GM12874 (cell line): ENCODE data around the gene TSPAN2.

Experiments
- TF ChIP-seq, protein P1 (sequence below): IDR thresholded peaks from 2 replicates; pipeline ENCODE4 v1.5.1; 2011; ENCODE audit warnings: low read depth, mild to moderate bottlenecking, control low read depth, low read length, moderate library complexity; ENCODE audit not compliant: insufficient read depth

TSPAN2 gene

DNA sequence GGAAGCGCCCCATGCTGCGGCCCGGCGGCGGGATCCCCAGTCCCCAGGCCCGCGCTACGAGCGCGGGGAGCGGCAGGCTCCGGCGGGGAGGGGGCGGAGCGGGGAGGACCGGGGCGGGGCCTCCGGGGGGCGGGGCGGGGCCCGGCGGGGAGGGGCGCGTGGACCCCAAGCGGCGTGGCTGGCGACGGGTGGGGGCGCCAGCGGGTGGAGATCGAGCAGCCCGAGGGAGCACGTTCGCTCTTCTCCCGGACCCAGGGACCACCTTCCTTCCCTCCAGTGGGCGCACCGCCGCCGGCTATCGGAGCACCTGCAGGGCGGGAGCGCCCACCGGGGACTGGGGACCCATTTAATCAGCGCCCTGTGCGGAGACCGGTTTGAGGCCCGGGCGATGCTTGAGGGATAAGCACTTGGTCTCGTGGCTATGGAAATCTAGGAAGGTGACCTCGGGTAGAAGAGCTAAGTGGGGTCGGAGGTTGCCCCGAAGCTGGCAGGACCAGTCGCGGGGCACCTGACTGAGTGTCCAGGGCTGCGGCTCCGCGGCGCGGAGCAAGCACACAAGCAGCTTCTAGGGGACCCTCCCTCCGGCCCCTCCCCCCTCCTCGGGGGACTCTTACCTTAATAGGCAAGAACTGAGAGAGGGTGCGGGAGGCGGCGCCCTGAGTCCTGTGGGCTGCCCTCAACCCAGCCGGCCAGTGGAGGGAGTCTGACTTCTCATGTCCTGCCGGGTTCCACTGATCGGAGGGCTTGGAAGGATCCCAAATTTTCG is at the start of gene TSPAN2:
TSS of gene TSPAN2 (minus strand) at position 84 of the 766 bp plus-strand sequence. CDS start at position 13, 71 bp downstream.
- TF ChIP-seq, protein P1, sequence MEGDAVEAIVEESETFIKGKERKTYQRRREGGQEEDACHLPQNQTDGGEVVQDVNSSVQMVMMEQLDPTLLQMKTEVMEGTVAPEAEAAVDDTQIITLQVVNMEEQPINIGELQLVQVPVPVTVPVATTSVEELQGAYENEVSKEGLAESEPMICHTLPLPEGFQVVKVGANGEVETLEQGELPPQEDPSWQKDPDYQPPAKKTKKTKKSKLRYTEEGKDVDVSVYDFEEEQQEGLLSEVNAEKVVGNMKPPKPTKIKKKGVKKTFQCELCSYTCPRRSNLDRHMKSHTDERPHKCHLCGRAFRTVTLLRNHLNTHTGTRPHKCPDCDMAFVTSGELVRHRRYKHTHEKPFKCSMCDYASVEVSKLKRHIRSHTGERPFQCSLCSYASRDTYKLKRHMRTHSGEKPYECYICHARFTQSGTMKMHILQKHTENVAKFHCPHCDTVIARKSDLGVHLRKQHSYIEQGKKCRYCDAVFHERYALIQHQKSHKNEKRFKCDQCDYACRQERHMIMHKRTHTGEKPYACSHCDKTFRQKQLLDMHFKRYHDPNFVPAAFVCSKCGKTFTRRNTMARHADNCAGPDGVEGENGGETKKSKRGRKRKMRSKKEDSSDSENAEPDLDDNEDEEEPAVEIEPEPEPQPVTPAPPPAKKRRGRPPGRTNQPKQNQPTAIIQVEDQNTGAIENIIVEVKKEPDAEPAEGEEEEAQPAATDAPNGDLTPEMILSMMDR: no peak

DNA sequence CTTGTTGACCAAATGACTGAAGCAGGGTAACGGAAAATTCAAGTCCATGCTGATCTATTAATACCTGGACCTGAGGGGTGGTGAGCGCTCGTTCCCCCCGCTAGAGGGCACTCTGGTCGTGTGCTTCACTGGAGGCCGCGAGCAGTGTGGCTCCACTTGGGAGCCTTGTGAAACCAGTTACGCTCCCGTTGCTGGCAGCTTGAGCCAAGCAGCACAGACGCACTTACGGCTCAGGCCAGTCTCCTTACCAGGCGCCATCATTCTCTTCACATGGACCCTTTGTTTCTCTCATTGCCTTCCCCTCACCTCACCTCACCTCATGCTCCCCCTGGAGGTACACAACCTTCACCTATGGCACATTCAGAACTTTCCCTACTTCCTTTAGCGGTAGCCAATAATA is 49.7 kb upstream of the TSPAN2 start:
- TF ChIP-seq, protein P1: peak; percentile 86

DNA sequence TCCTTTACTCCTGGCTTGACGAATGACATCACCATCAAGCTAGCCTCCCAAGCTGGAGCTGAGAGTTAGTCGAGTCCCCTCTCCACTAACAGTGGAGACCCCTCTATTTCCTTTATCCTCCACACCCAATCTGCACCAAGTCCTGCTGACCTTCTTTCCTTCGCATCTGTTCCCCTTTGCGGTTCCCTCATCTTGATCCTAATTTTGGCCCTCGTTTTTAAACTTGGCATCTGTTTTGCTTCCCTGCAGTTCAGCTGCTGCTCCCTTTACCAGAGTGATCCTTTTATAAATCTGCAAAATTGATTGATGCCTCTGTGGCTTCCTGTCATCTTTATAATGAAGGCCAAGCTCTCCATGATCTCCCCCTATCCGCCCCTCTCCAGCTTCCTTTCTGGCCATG is 49.0 kb upstream of the TSPAN2 start:
- TF ChIP-seq, protein P1: no peak

DNA sequence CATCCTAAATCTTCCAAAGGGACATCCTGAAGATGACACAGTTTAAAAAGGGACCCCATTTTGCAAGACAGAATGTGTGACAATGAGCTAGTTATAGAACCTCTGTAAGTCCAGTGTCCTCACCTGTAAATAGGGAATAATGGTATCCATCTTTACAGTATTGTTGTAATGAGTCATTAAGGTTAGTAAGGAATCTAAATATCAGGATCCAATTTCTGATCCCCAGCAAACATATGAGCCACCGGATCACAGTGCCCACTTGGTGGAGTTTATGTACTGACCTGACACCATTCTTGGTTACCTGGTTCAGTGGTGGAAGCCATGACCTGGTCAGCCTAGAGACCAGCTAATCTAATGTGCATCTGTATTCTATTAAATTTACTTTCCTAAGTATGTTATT is 47.9 kb upstream of the TSPAN2 start:
- TF ChIP-seq, protein P1: no peak

DNA sequence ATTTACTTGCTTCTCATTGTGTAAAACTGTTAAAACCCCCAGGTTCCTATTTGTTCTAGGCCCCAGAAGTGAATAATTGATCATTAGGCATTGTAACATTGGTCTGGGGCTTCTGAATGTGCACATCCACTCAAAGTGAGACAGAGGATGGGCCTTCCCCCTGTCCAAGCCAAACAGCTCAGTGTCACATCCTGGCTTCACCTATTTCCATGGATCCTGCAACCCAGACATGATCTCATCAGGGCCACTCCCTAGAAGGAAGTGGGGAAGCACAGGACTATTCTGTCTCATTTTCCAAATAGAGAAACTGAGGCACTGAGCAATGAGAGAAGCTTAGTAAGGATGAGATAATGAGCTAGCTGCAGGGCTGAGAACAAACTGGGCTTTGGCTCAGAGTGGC is 47.4 kb upstream of the TSPAN2 start:
- TF ChIP-seq, protein P1: no peak

DNA sequence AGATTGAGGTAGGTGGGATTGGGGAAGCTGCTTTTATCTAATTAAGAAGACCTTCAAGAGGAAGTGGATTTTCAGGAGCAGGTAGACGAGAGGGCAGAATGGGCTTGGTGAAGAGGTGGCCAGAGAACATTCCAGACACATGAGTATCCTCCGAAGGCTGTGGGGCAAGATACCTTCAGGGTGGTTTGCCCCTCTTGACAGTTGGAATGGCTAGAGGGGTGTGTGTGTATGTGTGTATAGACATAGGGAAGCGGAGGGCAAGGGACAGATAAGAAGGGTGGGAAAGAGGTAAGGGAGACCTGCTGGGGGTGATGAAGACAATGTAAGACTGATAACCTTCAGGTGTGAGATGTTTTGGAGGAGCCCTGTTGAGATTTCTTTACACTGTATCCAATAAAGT is 46.8 kb upstream of the TSPAN2 start:
- TF ChIP-seq, protein P1: no peak

DNA sequence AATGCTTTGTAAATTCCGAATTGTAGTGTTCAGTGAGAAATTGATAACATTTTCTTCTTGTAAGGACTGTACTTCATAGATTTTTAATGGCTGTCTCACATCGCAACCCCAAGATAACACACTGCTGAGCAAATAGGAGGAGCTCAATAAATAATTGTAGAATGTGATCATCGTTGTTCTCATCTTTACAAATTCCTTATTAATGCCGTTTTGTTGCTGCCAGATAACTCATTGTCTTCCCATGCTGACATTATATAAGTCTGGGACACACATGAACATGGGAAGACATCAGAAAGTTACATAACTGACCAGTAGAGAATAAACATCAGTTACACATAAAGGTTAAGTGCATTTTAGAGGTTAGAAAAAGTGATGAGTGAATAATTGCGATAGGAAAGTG is 46.4 kb upstream of the TSPAN2 start:
- TF ChIP-seq, protein P1: no peak
